ENCODE results near the gene AACS. TPM values are rescaled to one million over a fixed set of nuclear protein-coding genes. Genes with fewer than 3 reads are reported as not detected.

Gene AACS
- total RNA-seq, 1 experiment from 2014 or later: 16.0 TPM

GRCh38 chr12:125185311-125185739 is 120.1 kb downstream of the AACS start:
- DNase-seq (ENCODE audit: low read depth): no peak

- DNase-seq (ENCODE audit: low read depth): peak; percentile 59
Observed at GRCh38 chr12:125185740-125186470, 120.7 kb downstream of the AACS start, which contains the start of gene TMEM132B. TMEM132B (plus strand) TSS chr12:125186386.

GRCh38 chr12:125186471-125187147 is 121.4 kb downstream of the AACS start:
- DNase-seq (ENCODE audit: low read depth): no peak

GRCh38 chr12:125187148-125187745 is 122.0 kb downstream of the AACS start:
- DNase-seq (ENCODE audit: low read depth): no peak

- DNase-seq (ENCODE audit: low read depth): no peak
Observed at GRCh38 chr12:125187780-125188741, 122.8 kb downstream of the AACS start.

GRCh38 chr12:125189015-125189414 is 123.8 kb downstream of the AACS start:
- no peak for DNase-seq (ENCODE audit: low read depth)

GRCh38 chr12:125189502-125189901 is 124.3 kb downstream of the AACS start:
- DNase-seq (ENCODE audit: low read depth): no peak

- DNase-seq (ENCODE audit: low read depth): no peak
Observed at GRCh38 chr12:125191361-125192087, 126.3 kb downstream of the AACS start.

- DNase-seq (ENCODE audit: low read depth): no peak
Observed at GRCh38 chr12:125192690-125193221, 127.5 kb downstream of the AACS start.

Other genes starting within 250 kb of the AACS start
- gene SCARB1, start 201.6 kb upstream of the AACS start, total RNA-seq (2014; rRNA removed): 3.3 and 7.3 TPM in 2 replicates
- 1,439 and 1,479 TPM in 2 replicates for gene UBC, start 150.8 kb upstream of the AACS start, total RNA-seq (2014; rRNA removed)
- gene DHX37, start 76.3 kb upstream of the AACS start, total RNA-seq (2014; rRNA removed): 23.1 and 24.4 TPM in 2 replicates
- 11.2 and 13.1 TPM in 2 replicates for gene BRI3BP, start 71.8 kb upstream of the AACS start, total RNA-seq (2014; rRNA removed)
- gene TMEM132B, start 121.0 kb downstream of the AACS start, total RNA-seq (2014; rRNA removed): 0.19 and 0.40 TPM in 2 replicates